OCI-LY1 (cell line): Measurements from ENCODE around the gene GRIPAP1.

Source experiments
- CTCF ChIP-seq: fragments of 200-600 bp; sonication (generic), shearing (Covaris generic); IDR thresholded peaks from 2 replicates; pipeline ENCODE4 v1.5.1; 2017; ENCODE audit warnings: mild to moderate bottlenecking, antibody characterized with exemption, low read length, moderate library complexity, mixed read lengths
- EZH2 ChIP-seq: fragments of 200-600 bp; sonication (generic), shearing (Covaris generic); IDR thresholded peaks from 2 replicates; pipeline ENCODE4 v1.8.0; 2017; ENCODE audit warnings: borderline replicate concordance, mixed run types, mild to moderate bottlenecking, antibody characterized with exemption, low read length, moderate library complexity, mixed read lengths

- TF ChIP-seq CTCF (no peak), EZH2 (no peak)
These were observed 4.2 kb downstream of the GRIPAP1 start for GRCh38 chrX:48997865-48998264.
